GM12878 (cell line): ENCODE results near the gene CDK5RAP1.

Source experiments
- ATF7 ChIP-seq: fragments of 450-650 bp; IDR thresholded peaks from 2 replicates; pipeline ENCODE4 v1.6.1; 2016; ENCODE audit warnings: low read depth, mild to moderate bottlenecking
- CBX3 ChIP-seq: fragments of 200-600 bp; sonication (generic); IDR thresholded peaks from 2 replicates; pipeline ENCODE4 v1.6.1; 2016; ENCODE audit warnings: low read depth, borderline replicate concordance
- CHD2 ChIP-seq: IDR thresholded peaks from 2 replicates; pipeline ENCODE4 v1.6.1; 2011; ENCODE audit warnings: low read depth, low read length, improper control_type of control experiment, borderline replicate concordance
- NR2F1 ChIP-seq: fragments of 450-650 bp; conservative IDR thresholded peaks from 2 replicates; pipeline ENCODE4 v1.6.1; 2017; ENCODE audit warnings: mild to moderate bottlenecking
- PML ChIP-seq: IDR thresholded peaks from 2 replicates; pipeline ENCODE4 v1.6.1; 2012; ENCODE audit warnings: low read length, inconsistent platforms
- POLR2A ChIP-seq: IDR thresholded peaks from 2 replicates; pipeline ENCODE4 v1.6.1; 2011; ENCODE audit warnings: low read depth, mild to moderate bottlenecking, low read length
- SP1 ChIP-seq: IDR thresholded peaks from one replicate; pipeline ENCODE4 v1.6.1; 2011; ENCODE audit warnings: low read depth, low read length
- TAF1 ChIP-seq: IDR thresholded peaks from 2 replicates; pipeline ENCODE4 v1.6.1; 2011; ENCODE audit warnings: mild to moderate bottlenecking, low read depth, low read length, borderline replicate concordance
- USF2 ChIP-seq: IDR thresholded peaks from 2 replicates; pipeline ENCODE4 v1.6.1; 2011; ENCODE audit warnings: low read depth, low read length, improper control_type of control experiment, borderline replicate concordance

DNA sequence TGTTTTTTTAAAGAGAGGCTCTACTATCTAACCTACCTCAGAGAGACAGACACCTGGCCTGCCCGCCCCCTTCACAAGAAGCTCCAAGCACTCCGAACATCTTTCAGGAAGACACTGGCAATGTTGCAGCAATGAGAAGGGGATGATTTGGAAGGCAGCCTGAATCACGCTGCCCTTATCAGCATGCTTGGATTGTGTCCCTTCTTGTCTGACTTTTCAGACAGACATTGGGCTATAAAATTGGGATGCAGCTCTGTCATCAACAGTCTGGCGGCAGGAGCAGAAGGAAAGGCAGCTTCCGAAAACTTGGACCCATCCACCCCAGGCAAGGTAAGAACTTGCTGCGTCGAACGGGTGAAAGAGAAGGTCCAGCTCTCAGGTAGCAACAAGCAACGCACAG lies 56.0 kb downstream of the CDK5RAP1 start:
- TF ChIP-seq CHD2, result no peak
- TF ChIP-seq POLR2A, result no peak
- no peak for TF ChIP-seq CBX3
- TF ChIP-seq PML, result no peak
- TF ChIP-seq TAF1, result no peak
- no peak for TF ChIP-seq SP1
- no peak for TF ChIP-seq USF2
- TF ChIP-seq ATF7, result no peak
- no peak for TF ChIP-seq NR2F1
